Activated B cell treated with CpG ODN at 0.5 μM for 24 hours (primary cell): ENCODE data around the gene NANOS1. TPM values are rescaled to one million over a fixed set of nuclear protein-coding genes. Genes with fewer than 3 reads are reported as not detected.

Source experiments
- ATAC-seq: fragments of 200-7000 bp; cut with Tn5 transposase; one replicate; pipeline ENCODE4 v1.10.0; 2021; ENCODE audit warnings: low read depth, mild to moderate bottlenecking, moderate library complexity
- CTCF ChIA-PET: fragments of 350-600 bp; sonication (Branson Sonifier 250); formaldehyde crosslinking; loops from one replicate; lab custom pipeline; 2021; ENCODE audit warnings: antibody characterized with exemption; lab: Charles Lee
- POLR2A ChIA-PET: fragments of 350-600 bp; sonication (Branson Sonifier 250); formaldehyde crosslinking; loops from one replicate; lab custom pipeline; 2021; ENCODE audit warnings: antibody characterized with exemption; lab: Charles Lee
- DNase-seq: peaks from one replicate; pipeline ENCODE4 v3.0.0; 2022
- H3K27ac Mint-ChIP-seq: one replicate; pipeline ENCODE4 v1.8.0; 2020; ENCODE audit warnings: mixed read lengths
- H3K27me3 Mint-ChIP-seq: one replicate; pipeline ENCODE4 v1.8.0; 2021; ENCODE audit warnings: mixed read lengths
- H3K36me3 Mint-ChIP-seq: one replicate; pipeline ENCODE4 v1.8.0; 2021; ENCODE audit warnings: low read depth, mixed read lengths
- H3K4me1 Mint-ChIP-seq: one replicate; pipeline ENCODE4 v1.8.0; 2021; ENCODE audit warnings: mixed read lengths
- H3K4me3 Mint-ChIP-seq: one replicate; pipeline ENCODE4 v1.8.0; 2020; ENCODE audit warnings: mild to moderate bottlenecking, mixed read lengths
- H3K9me3 Mint-ChIP-seq: one replicate; pipeline ENCODE4 v1.8.0; 2020; ENCODE audit warnings: mixed read lengths
- CTCF ChIP-seq: fragments of 200-600 bp; IDR thresholded peaks from one replicate; pipeline ENCODE4 v1.8.0; 2022; ENCODE audit warnings: antibody characterized with exemption, mild to moderate bottlenecking
- intact Hi-C: fragments of 100-400 bp; cut with micrococcal nuclease; formaldehyde crosslinking; loops from one replicate; pipeline ENCODE4 v1.15.1; 2024
- total RNA-seq: library from RNA; stranded (reverse); gene quantifications from 2 replicates; pipeline ENCODE4 v1.2.3, GENCODE V29; 2022

NANOS1 gene
- total RNA-seq, 1 donor from 2014 or later, result 0.33 TPM

- Mint-ChIP-seq H3K27me3 (peaks cover 26% of the 10 kb centered on the region), H3K4me1 (no peaks in the 10 kb centered on the region), H3K36me3 (no peaks in the 10 kb centered on the region), H3K27ac (no peak overlapping the region), H3K9me3 (no peaks in the 10 kb centered on the region), H3K4me3 (no peak overlapping the region)
- ChIA-PET POLR2A (no interaction called here), CTCF (no interaction called here)
- ATAC-seq, result no peak
- no peak for TF ChIP-seq CTCF
- DNase-seq, result no peak
- intact Hi-C loops, result no loop called here
These were observed 31.3 kb upstream of the NANOS1 start for GRCh38 chr10:118998183-118998582.

- ChIA-PET CTCF (no interaction called here), POLR2A (no interaction called here)
- no peaks in the 10 kb centered on the region for H3K4me1 Mint-ChIP-seq
- ATAC-seq (no peak), DNase-seq (no peak)
- peaks cover 29% of the 10 kb centered on the region for H3K27me3 Mint-ChIP-seq
- no peaks in the 10 kb centered on the region for H3K36me3 Mint-ChIP-seq
- intact Hi-C loops, result no loop called here
- no peaks in the 10 kb centered on the region for H3K9me3 Mint-ChIP-seq
- no peak for TF ChIP-seq CTCF
- H3K4me3 Mint-ChIP-seq, result no peak overlapping the region
- no peak overlapping the region for H3K27ac Mint-ChIP-seq
These were observed 27.6 kb upstream of the NANOS1 start for GRCh38 chr10:119001717-119002500.

- H3K9me3 Mint-ChIP-seq, result no peaks in the 10 kb centered on the region
- TF ChIP-seq CTCF, result no peak
- no peak overlapping the region for H3K27ac Mint-ChIP-seq
- H3K4me3 Mint-ChIP-seq, result no peak overlapping the region
- CTCF ChIA-PET, result no interaction called here
- intact Hi-C loops, result no loop called here
- H3K27me3 Mint-ChIP-seq, result peaks cover 24% of the 10 kb centered on the region
- POLR2A ChIA-PET, result no interaction called here
- DNase-seq, result no peak
- ATAC-seq, result no peak
- no peaks in the 10 kb centered on the region for H3K4me1 Mint-ChIP-seq
- no peaks in the 10 kb centered on the region for H3K36me3 Mint-ChIP-seq
These were observed 25.8 kb upstream of the NANOS1 start for GRCh38 chr10:119003572-119004289.

- Mint-ChIP-seq H3K27ac (no peak overlapping the region), H3K4me1 (no peaks in the 10 kb centered on the region), H3K36me3 (no peaks in the 10 kb centered on the region), H3K27me3 (peaks cover 23% of the 10 kb centered on the region), H3K9me3 (no peaks in the 10 kb centered on the region), H3K4me3 (no peak overlapping the region)
- POLR2A ChIA-PET, result no interaction called here
- CTCF ChIA-PET, result no interaction called here
- ATAC-seq (no peak), DNase-seq (no peak)
- TF ChIP-seq CTCF, result no peak
- intact Hi-C loops, result no loop called here
These were observed 24.0 kb upstream of the NANOS1 start for GRCh38 chr10:119005362-119006043.
